ENCODE measurements around the gene ESR1.

DNA sequence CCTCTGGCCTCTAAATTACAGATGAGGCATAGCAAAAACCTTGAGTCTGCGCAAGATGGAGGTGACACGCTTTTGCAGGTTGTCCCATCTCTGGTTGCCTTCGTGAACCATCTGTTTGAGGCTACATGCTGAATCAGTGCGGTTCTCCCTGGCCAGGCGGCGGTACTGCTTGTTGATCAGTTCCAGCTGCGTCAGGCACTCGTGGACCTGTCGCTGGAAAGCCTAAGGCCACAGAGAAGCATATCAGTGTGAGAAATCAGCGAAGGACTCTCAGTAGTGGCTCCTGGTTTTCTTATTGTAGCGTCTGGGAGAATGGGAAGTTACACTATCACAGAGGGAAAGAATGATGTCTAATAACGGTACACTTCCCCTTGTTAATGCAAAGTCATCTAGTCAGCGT lies 344.4 kb downstream of the ESR1 start:
- TF ChIP-seq POLR2A (IDR thresholded peaks at IDR 0.05), result no peak
- TF ChIP-seq, protein P1, sequence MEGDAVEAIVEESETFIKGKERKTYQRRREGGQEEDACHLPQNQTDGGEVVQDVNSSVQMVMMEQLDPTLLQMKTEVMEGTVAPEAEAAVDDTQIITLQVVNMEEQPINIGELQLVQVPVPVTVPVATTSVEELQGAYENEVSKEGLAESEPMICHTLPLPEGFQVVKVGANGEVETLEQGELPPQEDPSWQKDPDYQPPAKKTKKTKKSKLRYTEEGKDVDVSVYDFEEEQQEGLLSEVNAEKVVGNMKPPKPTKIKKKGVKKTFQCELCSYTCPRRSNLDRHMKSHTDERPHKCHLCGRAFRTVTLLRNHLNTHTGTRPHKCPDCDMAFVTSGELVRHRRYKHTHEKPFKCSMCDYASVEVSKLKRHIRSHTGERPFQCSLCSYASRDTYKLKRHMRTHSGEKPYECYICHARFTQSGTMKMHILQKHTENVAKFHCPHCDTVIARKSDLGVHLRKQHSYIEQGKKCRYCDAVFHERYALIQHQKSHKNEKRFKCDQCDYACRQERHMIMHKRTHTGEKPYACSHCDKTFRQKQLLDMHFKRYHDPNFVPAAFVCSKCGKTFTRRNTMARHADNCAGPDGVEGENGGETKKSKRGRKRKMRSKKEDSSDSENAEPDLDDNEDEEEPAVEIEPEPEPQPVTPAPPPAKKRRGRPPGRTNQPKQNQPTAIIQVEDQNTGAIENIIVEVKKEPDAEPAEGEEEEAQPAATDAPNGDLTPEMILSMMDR (IDR thresholded peaks at IDR 0.05), result no peak

All from uterus (tissue), 2 donors.